Activated CD8-positive, alpha-beta memory T cell treated with anti-CD3 and anti-CD28 coated beads, Interleukin-2, amount 50 U/mL, for 4 hours (primary cell): ENCODE data around the gene SIRT2.
"Not testable (repeated sequence)": the region's sequence is repeated elsewhere in the genome, so short reads cannot be mapped to it uniquely, and the experiment has no call there.

Experiments used
- DNase-seq: peaks from one replicate; pipeline ENCODE4 v3.0.0-alpha.2; 2020

The SIRT2 gene

DNA sequence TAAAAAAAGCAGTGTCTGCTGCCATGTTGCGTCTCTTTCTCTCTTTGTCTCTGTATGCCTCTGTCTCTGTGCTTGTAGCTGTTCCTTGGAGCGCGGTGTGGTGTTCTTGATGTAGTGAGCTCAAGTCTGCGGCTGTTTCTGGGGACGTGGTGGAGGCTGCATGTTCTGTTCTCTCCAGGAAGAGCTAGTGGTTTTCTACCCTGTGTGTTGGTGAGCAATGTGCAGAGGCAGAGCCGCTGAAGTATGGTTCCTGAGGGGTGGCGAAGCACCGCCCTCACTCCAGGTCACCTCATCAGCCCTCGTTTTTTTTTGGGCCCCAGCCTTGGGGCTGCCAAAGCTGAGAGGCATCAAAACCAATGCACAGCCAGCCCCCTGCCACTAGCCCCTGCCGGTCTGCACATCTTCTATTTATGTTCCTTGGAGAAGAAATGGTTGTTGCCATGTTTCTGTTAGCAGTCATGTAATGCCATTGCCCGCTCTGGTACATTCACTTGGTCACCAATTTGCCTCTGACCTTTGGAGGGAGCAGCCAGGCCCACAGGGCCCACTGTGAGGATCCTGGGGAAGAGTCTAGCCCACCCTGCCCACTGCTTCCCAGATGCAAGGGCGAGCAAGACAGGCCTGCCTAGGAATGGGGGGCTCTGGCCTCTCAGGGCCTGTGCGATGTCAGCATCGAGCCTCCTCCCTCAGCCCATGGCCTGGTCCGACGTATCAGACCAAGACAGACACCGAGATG lies 56.8 kb downstream of the SIRT2 start:
- DNase-seq, result peak; percentile 59

DNA sequence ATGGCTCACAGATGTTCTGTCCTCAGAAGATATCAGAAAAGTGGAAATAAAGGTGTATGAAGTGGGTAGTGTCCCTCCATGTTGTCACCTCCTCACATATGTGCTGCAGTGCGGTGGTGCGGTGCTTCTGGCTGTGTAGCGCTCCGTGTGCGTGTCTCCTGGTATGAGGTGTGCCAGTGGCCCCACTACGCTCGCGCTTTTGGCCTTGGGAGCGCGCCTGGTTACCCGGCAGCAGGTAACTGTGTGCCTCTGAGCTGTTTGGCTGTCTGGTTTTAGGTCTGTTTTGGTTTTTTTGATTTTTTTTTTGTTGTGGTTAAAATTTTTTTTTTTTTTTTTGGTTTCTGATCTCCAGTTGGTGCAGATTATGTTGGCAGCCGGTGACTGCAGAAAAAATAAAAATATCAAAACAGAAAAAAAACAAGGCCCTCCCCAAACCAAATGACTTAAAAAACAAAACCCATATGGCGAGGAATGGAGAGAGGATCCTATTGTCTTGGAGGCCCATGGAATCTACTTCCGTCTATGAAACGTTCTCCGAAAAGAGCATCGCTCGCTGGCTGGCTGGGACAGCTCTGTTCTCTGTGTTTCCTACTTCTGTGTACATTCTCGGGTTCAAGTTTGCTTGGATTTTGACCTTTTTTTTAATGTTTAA lies 57.5 kb downstream of the SIRT2 start:
- peak; percentile 41 for DNase-seq

DNA sequence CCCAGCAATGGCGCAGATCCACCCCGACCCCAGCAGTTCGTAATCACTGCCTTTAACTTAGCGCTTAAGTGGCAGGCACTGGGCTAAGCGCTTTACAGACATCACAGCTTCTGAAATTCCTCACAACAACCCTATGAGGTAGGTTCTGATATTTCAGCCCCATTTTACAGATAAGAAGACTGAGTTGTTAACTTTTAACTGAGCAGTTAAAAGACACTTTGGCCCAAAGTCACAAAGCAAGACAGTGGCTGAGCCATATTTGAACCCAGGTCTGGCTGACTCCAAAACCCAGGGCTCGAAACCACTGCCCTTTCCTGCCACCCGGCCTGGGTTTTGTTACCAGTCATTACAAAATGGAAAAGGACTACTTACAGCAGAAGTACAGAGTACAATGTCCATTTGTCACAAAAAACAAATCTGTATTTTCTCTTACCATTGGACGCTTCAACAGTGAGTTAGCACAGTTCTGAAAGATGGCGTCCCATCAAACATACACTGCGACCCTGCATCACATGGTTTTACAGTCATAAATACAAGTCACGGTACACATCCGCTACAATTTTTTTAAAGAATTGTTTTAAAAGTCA lies 58.1 kb downstream of the SIRT2 start:
- no peak for DNase-seq

DNA sequence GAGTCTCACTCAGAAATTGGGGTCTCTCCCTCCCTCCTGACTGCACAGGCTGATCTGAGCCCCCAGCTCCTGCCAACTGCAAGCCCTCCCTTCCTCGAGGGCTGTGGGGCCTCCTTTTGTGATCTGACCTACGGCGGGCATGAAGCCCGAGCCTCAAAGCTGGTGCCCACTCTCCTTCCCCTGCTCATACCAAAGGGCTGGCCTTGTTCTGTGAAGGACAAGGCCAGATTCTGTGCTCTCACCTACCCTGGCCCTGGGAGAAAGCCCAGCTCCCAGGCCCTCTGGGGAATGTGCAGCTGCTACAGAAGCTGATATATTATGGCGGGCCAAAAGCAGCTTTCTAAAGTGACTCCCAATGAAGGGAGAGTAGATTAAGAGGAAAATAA lies 58.8 kb downstream of the SIRT2 start:
- DNase-seq, result no peak

DNA sequence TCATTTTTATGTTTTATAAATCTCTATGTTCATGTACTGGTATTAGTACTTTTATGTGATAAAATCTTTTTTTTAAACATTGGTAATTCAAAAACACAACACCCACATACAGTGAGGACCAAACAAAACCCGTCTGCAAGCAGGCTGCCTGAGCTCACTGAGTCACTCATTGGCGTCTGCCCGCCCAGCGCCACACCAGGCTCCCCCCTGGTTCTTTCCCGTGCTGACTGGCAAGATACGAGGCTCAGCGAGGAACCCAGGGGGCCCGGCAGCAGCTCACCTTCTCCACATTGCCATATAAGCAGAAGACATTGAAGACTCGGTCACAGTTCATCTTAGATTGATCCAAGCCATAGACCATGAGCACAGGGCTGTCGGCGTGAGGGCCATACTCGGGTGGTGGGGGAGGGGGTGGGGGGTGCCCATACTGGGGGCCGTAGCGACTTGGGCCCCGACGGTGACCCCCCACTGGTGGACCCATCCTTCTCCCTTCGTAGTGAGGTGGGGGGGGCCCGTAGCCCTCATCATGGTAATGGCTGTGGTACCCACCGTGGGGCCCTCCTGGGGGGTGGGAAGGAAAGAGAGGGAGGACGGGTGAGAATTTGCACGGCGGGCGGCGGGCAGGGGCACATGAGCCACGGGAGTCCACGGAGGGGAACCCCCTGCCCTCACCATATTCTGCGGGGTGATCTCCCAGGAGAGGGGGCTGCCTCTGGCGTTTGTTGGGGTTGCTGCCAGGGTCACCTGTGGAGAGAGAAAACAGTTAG lies 59.4 kb downstream of the SIRT2 start:
- no peak for DNase-seq

DNA sequence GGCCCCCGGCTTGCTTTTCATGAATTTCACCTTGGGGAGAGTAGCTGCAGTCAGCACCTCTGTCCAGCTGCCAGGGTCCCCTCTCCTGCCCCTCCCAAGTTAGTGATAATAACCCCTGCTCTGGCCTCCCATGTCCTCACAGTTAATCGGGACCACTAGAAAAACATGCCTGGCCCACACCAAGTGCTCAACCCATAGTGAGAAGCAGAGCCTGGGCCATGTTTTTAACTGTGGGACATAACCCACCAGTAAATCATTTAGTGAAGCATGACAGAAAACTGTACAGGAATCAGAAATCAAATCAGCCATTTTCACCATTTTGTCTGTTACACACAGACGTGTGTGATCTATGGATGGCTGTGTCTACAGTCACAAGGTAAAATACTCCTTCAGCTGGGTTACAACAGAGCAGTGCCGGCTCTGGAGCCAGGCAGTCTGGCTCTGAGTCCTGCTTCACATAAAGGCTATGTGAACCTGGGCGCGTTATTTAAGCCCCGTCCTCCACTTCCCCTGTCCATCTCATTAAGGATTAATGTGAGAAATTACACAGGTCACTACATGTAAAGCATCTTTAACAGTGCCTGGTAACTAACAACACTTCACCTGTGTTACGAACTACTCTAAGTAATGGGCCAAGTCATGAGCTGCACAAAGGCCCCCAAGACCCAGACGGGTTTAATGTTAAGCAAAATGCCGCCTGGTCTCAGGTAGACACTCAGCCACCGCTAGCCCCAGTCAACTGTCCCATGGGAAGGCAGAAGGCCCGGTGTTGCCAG lies 60.2 kb downstream of the SIRT2 start:
- no peak for DNase-seq

DNA sequence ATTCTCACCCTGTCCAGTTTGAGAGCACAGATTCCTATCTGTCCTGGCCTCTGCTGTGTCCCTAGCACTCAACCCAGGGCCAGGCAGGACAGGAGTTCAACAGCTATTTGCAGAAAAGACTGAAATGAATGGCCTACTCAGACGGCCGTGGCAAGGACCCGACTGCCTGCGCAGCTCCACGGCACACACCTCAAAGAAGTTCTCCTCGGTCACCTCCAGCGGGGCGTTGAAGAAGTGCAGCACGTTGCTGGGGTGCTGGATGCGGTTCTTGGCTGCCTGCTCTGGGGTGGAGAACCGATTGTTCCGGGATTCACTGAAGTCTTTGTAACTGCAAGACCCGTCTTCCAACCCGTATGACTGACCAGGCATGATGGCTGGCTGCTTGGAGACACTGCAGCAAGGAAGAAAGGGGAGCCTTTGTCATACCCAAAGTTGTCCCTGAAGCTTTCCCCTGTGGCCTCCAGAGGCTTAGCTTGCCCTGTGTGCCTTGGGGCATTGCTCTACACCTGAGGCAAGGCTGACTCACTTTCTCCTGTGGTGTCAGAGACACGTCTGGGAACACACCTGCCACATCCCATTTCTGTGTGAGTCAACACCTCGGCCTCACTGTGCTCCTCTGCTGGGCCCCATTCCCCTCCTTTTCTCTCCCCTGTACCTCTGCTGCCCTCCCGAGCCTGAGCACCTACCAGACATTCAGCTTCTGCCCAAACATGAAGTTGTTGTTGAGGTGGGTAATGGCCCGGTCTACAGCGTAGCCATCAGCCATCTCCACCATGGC lies 61.0 kb downstream of the SIRT2 start:
- peak; percentile 63 for DNase-seq

DNA sequence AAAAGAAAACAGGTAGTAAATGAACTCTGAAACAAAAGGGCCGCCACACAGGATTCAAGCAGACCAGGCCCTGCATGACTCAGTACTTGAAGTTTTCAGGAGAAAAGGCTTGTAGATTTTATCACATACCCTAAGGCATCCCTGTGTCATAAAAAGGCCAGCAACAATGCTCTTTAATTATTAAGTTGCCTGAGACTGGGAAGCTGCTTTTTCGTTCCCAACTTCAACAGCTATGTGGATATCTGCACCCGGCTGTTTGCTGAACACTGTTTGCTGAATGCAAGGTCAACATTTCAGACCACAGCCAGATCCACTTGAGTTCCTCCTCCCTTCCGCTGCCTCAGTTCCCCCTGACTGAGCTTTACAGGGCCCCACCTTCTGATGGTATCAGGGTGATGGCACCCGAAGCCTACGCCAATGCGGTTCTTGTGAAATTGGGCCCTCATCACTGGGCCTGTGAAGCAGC lies 61.7 kb downstream of the SIRT2 start:
- DNase-seq, result no peak

DNA sequence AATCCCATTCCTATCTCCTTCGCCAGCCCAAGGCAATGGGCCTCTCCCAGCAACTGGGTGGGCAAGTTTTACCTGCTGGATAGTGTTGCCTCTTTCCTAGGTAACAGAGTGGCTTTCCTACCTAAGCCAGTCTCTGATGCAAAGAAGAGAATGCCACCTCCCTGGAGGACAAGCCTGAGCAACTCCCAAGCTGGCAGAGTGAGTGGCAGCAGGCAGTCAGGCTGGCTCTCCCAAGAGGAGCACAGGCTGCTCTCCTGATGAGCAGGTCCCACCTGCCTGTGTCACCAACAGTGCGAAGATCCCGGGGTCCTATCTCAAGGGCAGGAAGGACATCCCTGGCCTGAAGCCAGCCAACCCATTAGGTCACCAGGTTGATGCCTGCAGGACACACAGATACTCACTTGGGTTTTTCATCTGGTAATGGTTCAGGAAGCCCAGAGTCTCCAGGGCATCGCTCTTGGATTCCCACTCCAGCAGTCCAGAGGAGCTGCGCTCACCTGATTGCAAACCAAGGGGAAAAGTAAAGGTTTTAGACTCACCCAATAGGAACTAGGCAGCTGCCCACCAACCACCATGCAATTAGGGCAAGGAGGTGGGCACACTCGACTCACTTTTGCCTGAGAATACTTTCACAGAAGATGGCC lies 62.3 kb downstream of the SIRT2 start:
- DNase-seq, result no peak

DNA sequence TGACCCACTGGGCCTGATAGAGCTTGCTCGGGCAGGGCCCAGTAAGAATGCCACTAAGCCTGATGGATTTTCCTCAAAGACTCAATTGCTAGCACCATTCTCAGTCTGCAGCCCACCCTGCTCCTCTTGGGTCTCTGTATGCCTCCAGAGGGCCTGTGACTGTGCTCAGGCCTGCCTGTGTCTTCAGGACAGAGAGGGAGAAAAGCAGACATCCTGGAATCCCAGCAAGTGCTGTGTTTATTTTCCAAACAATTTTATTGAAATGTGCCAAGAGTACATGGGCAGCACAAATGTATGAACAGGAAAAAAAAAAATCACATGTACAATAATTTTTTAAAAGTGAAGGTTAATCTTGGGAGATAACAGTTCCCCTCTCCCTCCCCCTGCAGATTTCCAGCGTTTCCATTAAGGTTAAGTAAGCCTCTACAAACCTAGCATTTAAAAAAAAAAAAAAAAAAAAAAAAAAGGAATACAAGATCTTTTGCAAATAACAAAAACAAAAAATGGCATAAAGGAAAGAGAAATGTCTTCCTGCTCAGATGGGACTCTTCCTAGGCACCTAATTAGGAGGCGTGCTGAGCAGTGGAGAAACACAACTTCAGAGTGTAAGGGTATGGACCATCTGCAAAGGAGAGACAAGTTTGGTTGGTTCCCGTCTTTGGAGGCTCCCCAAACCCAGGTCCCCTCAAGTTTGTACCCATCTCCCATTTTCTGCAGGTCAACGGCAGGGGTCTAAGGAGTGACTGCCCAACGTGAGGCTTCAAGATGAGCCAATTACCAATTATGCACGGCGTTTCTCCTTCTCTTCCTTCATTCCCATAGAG lies 63.0 kb downstream of the SIRT2 start:
- DNase-seq, result no peak

DNA sequence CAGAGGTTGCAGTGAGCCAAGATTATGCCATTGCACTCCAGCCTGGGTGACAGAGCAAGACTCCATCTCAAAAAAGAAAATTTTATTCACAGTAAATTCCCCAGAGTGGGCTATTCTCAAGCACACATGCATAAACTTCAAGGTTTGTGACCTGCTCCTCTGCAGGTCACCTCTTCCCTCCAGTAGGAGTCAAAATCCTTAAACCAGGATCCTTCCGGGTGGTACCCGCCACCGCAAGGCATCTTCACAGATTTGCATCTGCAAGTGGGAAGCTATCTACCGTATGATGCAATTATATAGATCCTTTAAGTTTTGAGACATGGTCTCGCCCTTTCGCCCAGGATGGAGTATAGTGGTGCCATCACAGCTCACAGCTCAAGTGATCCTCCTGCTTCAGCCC lies 64.8 kb downstream of the SIRT2 start:
- no peak for DNase-seq

DNA sequence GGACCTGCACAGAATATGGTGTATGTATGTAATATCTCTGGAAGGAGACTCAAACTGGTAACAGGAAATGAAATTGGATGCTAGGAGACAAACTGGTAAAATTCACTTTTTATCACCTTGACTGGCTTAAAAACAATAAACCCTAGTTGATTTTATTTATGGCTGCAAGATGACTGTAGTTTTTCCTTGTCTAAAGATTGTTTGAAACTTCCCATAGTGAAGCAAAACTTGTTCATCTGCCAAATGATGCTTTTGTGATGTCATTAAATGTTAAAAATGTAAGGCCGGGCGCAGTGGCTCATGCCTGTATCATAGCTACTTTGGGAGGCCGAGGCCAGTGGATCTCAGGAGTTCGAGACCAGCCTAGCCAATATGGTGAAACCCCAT lies 65.3 kb downstream of the SIRT2 start:
- DNase-seq, result no peak

DNA sequence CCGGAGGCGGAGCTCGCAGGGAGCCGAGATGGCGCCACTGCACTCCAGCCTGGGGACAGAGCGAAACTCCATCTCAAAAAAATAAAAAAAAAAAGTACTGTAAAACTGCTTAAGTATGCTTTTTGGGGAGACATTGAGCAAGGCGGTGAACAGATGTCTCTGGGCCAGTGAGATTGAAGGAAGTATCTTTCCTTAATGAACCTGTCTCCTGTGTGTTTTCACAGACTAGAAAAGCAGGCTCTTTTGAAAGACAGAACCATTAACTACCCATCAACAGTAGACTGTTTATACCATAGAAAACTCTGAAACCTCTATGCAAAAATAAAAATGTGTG lies 66.4 kb downstream of the SIRT2 start:
- DNase-seq, result no peak

DNA sequence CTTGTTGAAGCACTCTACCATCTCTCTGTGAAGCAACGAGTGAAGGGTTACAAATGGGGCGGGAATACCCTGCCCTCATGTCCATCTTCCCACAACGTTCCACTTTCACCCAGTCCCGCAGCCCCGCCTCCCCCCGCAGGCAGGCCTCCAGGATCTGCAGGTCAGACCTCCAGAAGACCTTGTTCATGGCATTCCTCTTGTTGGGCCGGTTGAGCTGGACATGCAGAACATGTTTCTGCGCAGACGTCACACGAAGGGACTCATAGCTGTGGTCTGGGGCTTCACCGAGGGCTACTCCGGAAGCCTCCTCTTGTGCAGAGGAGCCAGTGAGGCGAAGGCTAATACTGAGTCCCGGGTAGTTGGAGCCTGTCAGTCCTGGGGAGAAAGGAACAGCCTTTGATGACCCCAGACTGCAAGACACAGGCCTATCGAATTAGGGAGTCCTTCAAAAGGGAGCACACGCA lies 68.2 kb downstream of the SIRT2 start:
- no peak for DNase-seq

DNA sequence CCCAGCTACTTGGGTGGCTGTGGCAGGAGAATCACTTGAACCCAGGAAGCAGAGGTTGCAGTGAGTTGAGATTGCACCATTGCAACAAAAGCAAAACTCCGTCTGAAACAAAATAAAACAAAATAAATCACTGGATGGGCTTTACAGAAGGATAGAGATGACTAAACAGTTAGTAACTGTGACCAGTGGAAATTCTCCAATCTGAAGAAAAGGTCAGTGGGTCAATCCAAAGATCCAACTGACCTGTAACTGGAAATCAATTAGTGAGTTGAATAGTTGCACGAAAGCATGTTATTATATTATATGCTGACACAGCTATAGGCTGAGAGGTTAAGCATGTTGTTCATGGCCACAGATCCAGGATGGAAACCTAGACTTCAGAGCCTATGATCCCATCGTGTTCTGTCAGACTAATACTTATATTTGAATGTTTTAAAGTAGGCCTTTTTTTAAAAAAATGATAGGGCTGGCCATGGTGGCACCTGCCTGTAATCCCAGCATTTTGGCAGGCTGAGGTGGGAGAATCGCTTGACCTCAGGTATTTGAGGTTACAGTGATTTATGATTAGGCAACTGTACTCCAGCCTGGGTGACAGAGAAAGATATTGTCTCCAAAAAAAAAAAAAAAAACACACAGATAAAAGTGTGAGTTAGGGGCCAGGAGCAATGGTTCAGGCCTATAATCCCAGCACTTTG lies 69.2 kb downstream of the SIRT2 start:
- no peak for DNase-seq

DNA sequence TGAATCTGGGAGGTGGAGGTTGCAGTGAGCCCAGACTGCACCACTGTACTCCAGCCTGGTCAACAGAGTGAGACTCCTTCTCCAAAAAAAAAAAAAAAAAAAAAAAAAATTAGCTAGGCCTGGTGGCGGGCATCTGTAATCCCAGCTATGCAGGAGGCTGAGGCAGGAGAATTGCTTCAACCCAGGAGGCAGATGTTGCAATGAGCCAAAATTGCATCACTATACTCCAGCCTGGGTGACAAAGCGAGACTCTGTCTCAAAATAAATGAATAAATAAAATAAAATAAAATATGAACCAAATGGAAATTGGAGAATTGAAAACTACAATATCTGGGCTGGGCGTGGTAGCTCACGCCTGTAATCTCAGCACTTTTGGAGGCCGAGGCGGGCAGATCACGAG lies 70.2 kb downstream of the SIRT2 start:
- DNase-seq, result not testable (repeated sequence)
